Bronchial epithelial cell (primary cell): ENCODE measurements around the gene SLC47A2. TPM values are rescaled to one million over a fixed set of nuclear protein-coding genes. Genes with fewer than 3 reads are reported as not detected.

Source experiments
- DNase-seq: peaks from one replicate; pipeline ENCODE4 v3.0.0-alpha.2; 2010; ENCODE audit warnings: low read depth
- FAIRE-seq: peaks from 2 replicates; lab custom pipeline; 2011; peaks lifted over from hg19 to GRCh38; lab: Jason Lieb, UNC
- H3K27me3 ChIP-seq: 2 replicates; pipeline ENCODE4 v1.5.1; 2011; ENCODE audit warnings: low read length; ENCODE audit not compliant: control insufficient read depth, insufficient read depth
- H3K36me3 ChIP-seq: 2 replicates; pipeline ENCODE4 v1.5.1; 2011; ENCODE audit warnings: low read length; ENCODE audit not compliant: control insufficient read depth, insufficient read depth
- H3K4me3 ChIP-seq: 2 replicates; pipeline ENCODE4 v1.5.1; 2011; ENCODE audit warnings: mild to moderate bottlenecking, low read depth, low read length, control low read depth
- CTCF ChIP-seq: IDR thresholded peaks from 2 replicates; pipeline ENCODE4 v1.5.1; 2011; ENCODE audit warnings: mild to moderate bottlenecking, moderate library complexity, low read length, control low read depth, inconsistent platforms; ENCODE audit not compliant: insufficient read depth, severe bottlenecking
- total RNA-seq: library from RNA; depleted of rRNA; stranded (reverse); fragments of >200 nt; gene quantifications from 2 replicates; pipeline ENCODE4 v1.2.1, GENCODE V29; 2014

Gene SLC47A2
- total RNA-seq, 1 donor from 2014 or later: 0.79 TPM

- FAIRE-seq: no peak
- peak; percentile 88 for TF ChIP-seq CTCF
- peak; percentile 61 for DNase-seq
These were observed 37.5 kb upstream of the SLC47A2 start for GRCh38 chr17:19753661-19754463.

GRCh38 chr17:19753051-19753509 lies 36.7 kb upstream of the SLC47A2 start:
- DNase-seq: peak; percentile 93
- Histone ChIP-seq H3K4me3 (no peak overlapping the region), H3K36me3 (no peaks in the 10 kb centered on the region), H3K27me3 (no peaks in the 10 kb centered on the region)
- FAIRE-seq: peak; percentile 94
- no peak for TF ChIP-seq CTCF

More at GRCh38 chr17:19753661-19754463, 37.5 kb upstream of the SLC47A2 start:
- no peak overlapping the region for H3K4me3 ChIP-seq
- no peaks in the 10 kb centered on the region for H3K36me3 ChIP-seq
- H3K27me3 ChIP-seq: no peaks in the 10 kb centered on the region

GRCh38 chr17:19752216-19753050 lies 36.0 kb upstream of the SLC47A2 start:
- Histone ChIP-seq H3K36me3 (no peaks in the 10 kb centered on the region), H3K4me3 (no peak overlapping the region), H3K27me3 (no peaks in the 10 kb centered on the region)
- DNase-seq: peak; percentile 61
- FAIRE-seq: no peak
- no peak for TF ChIP-seq CTCF

GRCh38 chr17:19750835-19751234 lies 34.5 kb upstream of the SLC47A2 start:
- FAIRE-seq (peak; percentile 97), DNase-seq (peak; percentile 89)
- Histone ChIP-seq H3K27me3 (no peaks in the 10 kb centered on the region), H3K4me3 (no peak overlapping the region), H3K36me3 (no peaks in the 10 kb centered on the region)
- peak; percentile 5 for TF ChIP-seq CTCF

GRCh38 chr17:19750020-19750572 lies 33.7 kb upstream of the SLC47A2 start:
- no peak for FAIRE-seq
- no peaks in the 10 kb centered on the region for H3K36me3 ChIP-seq
- H3K27me3 ChIP-seq: no peaks in the 10 kb centered on the region
- no peak for DNase-seq
- no peak for TF ChIP-seq CTCF
- no peak overlapping the region for H3K4me3 ChIP-seq
